ENCODE data around the gene PXN.
"Not testable (repeated sequence)": the region's sequence is repeated elsewhere in the genome, so short reads cannot be mapped to it uniquely, and the experiment has no call there.

- TF ChIP-seq POLR2A, CTCF (IDR thresholded peaks at IDR 0.05): not testable (repeated sequence)
Measured at GRCh38 chr12:120236809-120237208, 28.7 kb downstream of the PXN start.
